Epidermal melanocyte (primary cell): Measurements from ENCODE around the gene MFSD6.

ENCODE experiments used
- DNase-seq: peaks from one replicate; pipeline ENCODE4 v3.0.0; 2011; ENCODE audit warnings: low spot score; ENCODE audit not compliant: insufficient read length

MFSD6 gene

GRCh38 chr2:190435031-190435670 is 27.0 kb downstream of the MFSD6 start:
- no peak for DNase-seq

DNA sequence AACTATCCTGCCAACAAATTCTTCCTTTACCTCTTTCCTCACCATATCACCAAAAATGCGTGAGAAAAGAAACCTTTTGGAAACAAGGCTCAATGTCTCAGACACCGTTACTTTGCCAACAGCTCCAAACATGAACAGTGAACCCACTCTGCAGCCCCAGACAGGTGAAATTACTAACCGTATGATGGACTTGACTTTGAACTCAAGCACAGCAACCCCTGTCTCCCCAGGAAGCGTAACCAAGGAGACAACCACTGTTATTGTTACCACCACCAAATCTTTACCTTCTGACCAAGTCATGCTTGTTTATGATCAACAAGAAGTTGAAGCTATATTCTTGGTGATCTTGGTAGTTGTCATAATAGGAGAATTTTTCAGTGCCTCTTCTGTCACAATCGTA is 28.4 kb downstream of the MFSD6 start:
- no peak for DNase-seq

DNA sequence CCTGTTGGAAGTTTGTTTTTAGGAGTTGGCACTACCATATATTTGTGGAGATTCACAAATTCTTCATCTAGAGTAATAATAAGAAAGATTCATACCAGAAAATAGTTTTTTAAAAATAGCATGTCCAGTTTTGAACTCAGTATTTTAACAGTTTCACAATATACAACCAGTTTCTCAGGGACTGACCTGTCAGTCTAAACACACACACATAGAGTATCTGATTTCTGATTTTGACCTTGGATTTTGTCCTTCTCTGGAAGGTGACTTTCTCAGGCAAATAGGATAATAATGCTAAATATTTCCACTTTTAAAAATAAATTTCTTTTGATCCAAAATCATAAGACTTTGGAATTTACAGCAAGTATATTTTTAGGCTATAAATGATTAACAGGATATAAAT is 32.0 kb downstream of the MFSD6 start:
- DNase-seq, result no peak

- no peak for DNase-seq
Observed at GRCh38 chr2:190441564-190441963, 33.4 kb downstream of the MFSD6 start.

DNA sequence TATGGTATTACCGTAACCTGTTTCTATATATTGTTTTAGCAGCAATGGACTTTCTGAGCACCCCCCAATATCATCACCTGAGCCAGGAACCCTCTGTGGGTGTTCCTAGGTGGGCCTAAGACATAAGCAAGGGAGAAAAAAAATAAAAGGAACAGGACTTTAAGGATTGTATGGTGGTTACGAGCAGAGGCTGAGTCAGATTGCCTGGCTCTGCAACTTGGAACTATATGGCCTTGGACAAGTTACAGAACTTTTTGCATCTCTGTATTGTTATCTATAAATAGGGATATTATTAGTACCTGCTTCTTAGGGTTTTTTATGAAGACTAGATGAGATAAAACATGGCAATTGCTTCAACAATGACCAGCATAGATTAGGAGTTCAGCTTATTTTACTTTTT is 34.9 kb downstream of the MFSD6 start:
- no peak for DNase-seq

- no peak for DNase-seq
Observed at GRCh38 chr2:190443778-190444481, 35.8 kb downstream of the MFSD6 start.

DNA sequence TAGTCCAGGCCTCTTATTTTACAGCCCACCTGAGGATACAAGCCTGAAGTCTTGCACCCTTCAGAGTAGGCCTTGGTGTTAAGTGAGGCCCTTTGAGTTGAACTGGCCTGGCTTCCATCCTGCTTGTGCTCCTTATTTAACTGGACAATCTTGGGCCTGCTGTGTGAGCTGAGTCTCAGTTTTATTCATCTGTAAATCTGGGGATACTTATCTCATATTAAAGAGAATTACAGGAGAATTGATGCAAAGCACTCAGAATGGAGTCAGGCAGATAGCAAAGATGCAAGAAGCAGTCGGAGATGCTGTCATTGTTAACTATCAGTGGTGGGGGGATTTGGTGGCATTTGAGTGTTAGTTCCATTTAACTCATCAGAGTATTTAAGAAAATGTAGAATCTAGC is 36.8 kb downstream of the MFSD6 start:
- DNase-seq, result no peak

- DNase-seq, result no peak
Observed at GRCh38 chr2:190446193-190446592, 38.0 kb downstream of the MFSD6 start.

- no peak for DNase-seq
Observed at GRCh38 chr2:190446750-190447516, 38.8 kb downstream of the MFSD6 start.

GRCh38 chr2:190447766-190448165 is 39.6 kb downstream of the MFSD6 start:
- peak; percentile 75 for DNase-seq

GRCh38 chr2:190449925-190450324 is 41.8 kb downstream of the MFSD6 start:
- DNase-seq, result no peak

DNA sequence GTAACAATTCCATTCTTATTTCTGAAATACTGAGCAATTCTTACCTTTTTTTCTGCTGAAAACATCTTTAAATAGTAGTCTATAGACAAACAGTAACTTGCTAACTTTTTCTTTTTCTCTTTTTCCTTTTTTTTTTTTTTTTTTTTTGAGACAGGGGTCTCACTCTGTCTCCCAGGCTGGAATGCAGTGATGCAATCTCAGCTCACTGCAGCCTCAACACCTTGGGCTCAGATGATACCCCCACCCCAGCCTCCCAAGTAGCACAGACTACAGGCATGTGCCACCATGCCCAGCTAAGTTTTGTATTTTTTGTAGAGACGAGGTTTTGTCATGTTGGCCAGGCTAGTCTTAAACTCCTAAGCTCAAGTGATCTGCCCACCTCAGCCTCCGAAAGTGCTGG is 42.2 kb downstream of the MFSD6 start:
- DNase-seq, result no peak

GRCh38 chr2:190451561-190452176 is 43.5 kb downstream of the MFSD6 start:
- DNase-seq, result no peak

GRCh38 chr2:190452433-190452832 is 44.3 kb downstream of the MFSD6 start:
- no peak for DNase-seq

DNA sequence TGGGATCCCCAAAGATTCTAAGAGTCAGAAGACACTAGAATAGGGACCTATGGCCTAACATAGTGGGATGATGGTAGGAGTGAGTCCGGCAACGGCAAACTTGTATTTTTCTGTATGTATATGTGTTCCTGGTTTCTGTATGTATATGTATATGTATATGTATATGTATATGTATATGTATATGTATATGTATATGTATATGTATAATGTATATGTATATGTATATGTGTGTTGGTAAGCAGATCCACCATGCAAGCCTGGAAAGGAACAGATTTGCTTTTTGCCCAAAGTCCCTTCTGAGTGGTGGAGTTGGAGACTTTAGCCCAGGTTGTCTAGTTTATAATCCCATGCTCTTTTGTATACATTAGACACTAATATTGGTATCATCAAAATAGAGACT is 46.6 kb downstream of the MFSD6 start:
- DNase-seq, result no peak

GRCh38 chr2:190455358-190456095 is 47.4 kb downstream of the MFSD6 start:
- DNase-seq, result no peak

GRCh38 chr2:190456833-190457232 is 48.7 kb downstream of the MFSD6 start:
- no peak for DNase-seq

DNA sequence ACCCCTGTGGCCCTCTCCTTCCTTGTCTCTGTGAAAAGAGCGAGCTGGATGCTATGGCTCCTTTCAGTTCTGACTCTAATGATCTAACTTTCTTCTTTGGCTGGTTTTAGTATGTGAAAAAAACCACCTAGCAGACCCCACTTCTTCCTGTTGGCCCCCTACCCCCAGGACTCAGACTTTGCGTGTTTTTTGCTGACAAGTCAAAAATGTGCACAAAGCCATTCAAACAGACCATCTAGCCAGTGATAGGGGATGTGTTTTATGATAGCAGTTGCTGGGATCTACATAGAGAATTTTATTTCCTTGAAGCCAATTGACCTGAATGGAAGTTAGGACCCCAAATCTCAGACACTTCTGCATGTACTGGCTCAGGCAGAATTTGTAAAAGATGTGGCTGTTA is 49.1 kb downstream of the MFSD6 start:
- no peak for DNase-seq

DNA sequence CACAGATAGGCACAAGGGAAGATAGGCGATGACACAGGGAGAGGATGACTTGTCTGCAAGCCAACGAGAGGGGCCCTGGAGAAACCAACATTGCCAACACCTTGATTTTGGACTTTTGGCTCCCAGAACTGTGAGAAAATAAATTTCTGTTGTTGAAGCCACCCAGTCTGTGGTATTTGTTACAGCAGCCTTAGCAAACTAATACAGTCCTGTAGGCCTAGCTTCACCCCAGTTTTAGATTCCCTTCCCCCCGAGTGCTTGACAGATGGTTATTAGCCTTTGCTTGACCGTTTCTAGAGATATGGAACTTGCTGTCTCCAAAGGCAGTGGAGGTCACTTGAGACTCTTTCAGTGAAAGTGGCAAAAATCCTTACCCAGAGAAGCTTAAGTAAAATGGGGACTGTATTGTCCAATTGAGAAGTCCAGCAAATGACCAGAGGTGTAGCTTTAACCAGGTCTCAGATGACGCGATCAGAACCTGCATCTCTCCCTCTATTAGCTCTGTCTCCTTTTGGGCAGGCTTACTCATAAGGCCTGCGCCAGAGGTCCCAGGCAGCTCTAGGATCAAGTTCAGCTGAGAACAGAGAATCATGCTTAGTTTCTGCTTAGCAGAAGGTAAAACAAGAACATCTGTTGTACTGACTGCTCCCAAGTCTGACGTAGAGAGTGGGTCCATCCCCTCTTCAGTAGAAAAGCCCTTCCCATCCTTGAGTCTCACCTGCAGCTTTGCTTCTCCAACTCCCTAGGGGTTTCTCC is 50.4 kb downstream of the MFSD6 start:
- DNase-seq, result no peak

DNA sequence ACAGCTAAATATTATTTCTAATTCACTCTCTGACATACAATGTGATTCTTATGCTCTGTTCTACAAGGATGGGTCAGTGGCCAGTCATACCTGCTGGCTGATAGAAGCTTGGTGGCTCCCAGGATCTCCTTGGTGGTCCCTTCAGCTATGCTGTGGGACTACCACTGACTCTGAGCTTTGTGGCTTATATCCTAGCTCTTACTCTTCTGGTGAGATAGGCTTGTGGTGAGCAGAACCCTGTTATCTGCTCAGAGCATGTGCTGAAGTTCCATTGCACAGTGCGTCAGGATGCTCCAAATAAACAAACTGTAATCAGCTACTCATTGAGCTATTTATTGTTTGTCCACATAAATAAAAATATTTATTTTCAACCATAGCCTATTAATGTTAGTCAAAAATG is 51.7 kb downstream of the MFSD6 start:
- no peak for DNase-seq

- no peak for DNase-seq
Observed at GRCh38 chr2:190460487-190460886, 52.3 kb downstream of the MFSD6 start.
